Measurements from ENCODE around the gene NPM3.

NPM3 gene

GRCh38 chr10:101748496-101748895, 34.8 kb downstream of the NPM3 start:
- DNase-seq (ENCODE audit: low read depth), result no peak
- no peak for TF ChIP-seq CTCF (conservative IDR thresholded peaks at IDR 0.05; ENCODE audit: low read depth, low read length)
- no peak overlapping the region for H3K4me3 ChIP-seq (ENCODE audit: low read length)

- no peak for DNase-seq (ENCODE audit: low read depth)
- TF ChIP-seq CTCF (conservative IDR thresholded peaks at IDR 0.05; ENCODE audit: low read depth, low read length), result no peak
- H3K4me3 ChIP-seq (ENCODE audit: low read length), result no peak overlapping the region
Measured at GRCh38 chr10:101745074-101745696, 38.1 kb downstream of the NPM3 start.

GRCh38 chr10:101744267-101744666, 39.0 kb downstream of the NPM3 start:
- no peak for DNase-seq (ENCODE audit: low read depth)
- no peak for TF ChIP-seq CTCF (conservative IDR thresholded peaks at IDR 0.05; ENCODE audit: low read depth, low read length)
- H3K4me3 ChIP-seq (ENCODE audit: low read length), result no peak overlapping the region

- no peak for TF ChIP-seq CTCF (conservative IDR thresholded peaks at IDR 0.05; ENCODE audit: low read depth, low read length)
- DNase-seq (ENCODE audit: low read depth), result no peak
- H3K4me3 ChIP-seq (ENCODE audit: low read length), result no peak overlapping the region
Measured at GRCh38 chr10:101741938-101742337, 41.3 kb downstream of the NPM3 start.

- no peak for DNase-seq (ENCODE audit: low read depth)
- no peak for TF ChIP-seq CTCF (conservative IDR thresholded peaks at IDR 0.05; ENCODE audit: low read depth, low read length)
- no peak overlapping the region for H3K4me3 ChIP-seq (ENCODE audit: low read length)
Measured at GRCh38 chr10:101736666-101737065, 46.6 kb downstream of the NPM3 start.

- no peak for TF ChIP-seq CTCF (conservative IDR thresholded peaks at IDR 0.05; ENCODE audit: low read depth, low read length)
- DNase-seq (ENCODE audit: low read depth), result no peak
- H3K4me3 ChIP-seq (ENCODE audit: low read length), result no peak overlapping the region
Measured at GRCh38 chr10:101732096-101732495, 51.1 kb downstream of the NPM3 start.

All from retinal pigment epithelial cell (primary cell).